Urothelium cell line (cell line): Measurements from ENCODE around the gene GRAMD4.

ENCODE experiments used
- DNase-seq: peaks from one replicate; pipeline ENCODE4 v3.0.0; 2011; ENCODE audit warnings: low spot score, mixed read lengths
- FAIRE-seq: peaks from 2 replicates; lab custom pipeline; 2011; peaks lifted over from hg19 to GRCh38; lab: Jason Lieb, UNC

Gene GRAMD4, protein sequence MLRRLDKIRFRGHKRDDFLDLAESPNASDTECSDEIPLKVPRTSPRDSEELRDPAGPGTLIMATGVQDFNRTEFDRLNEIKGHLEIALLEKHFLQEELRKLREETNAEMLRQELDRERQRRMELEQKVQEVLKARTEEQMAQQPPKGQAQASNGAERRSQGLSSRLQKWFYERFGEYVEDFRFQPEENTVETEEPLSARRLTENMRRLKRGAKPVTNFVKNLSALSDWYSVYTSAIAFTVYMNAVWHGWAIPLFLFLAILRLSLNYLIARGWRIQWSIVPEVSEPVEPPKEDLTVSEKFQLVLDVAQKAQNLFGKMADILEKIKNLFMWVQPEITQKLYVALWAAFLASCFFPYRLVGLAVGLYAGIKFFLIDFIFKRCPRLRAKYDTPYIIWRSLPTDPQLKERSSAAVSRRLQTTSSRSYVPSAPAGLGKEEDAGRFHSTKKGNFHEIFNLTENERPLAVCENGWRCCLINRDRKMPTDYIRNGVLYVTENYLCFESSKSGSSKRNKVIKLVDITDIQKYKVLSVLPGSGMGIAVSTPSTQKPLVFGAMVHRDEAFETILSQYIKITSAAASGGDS

DNA sequence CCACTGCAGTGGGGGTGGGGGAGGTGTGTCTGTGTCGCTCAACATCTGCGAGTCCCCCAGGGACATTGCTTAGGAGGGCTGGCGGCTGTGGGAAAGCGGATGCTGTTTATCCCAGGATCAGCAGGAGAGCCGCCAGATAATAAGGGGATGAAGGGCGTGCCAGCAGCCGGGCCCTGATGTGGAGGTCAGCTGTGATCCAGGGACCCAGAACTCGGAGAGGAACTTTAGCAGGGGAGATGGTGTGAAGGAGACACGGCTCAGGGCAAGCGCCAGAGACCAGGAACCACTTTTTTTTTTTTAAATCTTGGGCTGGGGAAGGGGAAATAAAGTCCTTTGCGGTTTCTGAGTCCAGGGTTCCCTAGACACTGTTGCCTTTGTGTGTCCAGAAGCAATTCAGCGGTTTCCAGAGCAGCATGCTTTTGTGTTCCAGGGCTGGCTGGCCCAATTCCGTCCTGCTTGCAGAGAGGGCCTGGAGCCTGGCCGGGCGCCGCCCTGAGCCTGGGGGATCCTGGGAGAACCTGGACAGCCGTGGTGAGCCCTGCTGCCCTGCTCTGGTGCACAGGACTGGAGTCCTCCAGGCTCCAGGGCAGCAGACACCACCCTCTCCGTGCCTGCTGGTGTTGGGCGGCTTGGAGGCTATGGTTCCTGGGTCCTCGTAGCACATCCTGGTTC is at the start of gene GRAMD4:
TSS of gene GRAMD4 (plus strand) at position 557 of the 672 bp plus-strand sequence. CDS start 6,414 bp downstream, outside the sequence.
- DNase-seq (no peak), FAIRE-seq (no peak)

DNA sequence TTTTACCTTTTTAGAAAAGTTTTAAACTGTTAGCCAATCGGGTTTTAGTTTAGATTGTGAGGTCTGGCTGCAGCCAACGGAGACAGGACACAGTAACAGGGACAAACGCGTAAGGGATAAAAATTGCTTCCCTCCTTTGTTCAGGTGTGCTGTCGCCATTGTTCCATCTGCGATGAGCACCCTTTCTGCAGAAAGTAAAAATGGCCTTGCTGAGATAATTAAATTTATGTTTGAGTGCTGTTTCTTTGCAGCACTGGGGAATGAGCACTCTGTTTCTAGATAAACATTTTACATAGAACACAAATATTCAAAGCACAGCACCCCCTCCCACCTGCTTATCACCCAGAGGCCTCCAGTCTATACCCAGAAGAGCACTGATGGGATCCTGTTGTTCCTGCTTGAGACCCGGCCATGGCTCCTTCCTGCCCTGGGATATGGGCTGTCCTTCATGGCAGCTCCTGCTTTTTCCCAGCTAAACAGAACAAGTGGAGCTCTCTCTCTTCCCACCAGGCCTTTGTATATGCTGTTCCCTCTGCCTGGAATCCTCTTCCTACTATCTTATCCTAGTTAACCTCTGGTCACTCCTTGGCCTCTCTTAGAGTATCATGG is 48.4 kb upstream of the GRAMD4 start:
- DNase-seq (no peak), FAIRE-seq (no peak)

DNA sequence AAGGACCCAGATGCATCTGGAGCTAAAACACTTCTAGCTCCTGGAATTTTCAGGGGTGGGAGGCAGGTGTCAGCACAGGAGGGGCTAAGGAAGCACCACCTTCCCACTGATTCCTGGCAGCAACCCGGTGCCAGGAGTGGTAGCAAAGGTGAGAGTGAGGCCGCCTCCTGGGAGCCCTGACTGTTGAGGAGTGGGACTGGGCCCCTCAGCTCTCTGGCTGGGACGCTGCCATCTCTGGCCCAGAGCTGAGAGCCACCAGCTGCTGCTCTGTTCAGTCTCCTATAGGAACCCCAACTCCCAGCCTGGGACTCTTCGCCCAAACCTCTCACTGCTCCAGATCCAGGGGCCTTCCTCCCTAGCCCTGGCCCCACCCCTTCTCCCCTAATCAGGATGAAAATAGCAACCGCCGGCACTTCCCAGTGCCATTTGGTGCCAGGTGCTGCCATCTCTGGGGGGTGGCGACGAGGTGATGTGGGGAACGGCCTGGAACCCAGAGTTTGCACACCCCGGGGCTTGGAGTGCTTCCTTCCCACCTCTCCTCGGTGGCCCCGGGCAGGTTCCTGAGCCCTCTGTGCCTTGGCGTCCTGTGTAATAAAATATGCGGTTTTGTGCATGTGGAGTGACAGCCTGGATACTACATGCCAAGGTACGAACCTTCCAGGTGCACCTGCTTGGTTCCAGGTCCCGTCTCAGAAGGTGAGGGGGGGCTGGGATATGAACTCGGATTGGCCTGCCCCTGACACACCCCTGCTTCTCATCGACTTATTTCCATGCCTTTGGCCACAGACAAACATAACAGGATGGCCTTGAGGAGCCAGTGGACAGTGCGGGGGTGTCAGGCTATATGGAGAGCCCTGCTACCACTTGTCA is 47.0 kb upstream of the GRAMD4 start:
- FAIRE-seq (no peak), DNase-seq (no peak)

DNA sequence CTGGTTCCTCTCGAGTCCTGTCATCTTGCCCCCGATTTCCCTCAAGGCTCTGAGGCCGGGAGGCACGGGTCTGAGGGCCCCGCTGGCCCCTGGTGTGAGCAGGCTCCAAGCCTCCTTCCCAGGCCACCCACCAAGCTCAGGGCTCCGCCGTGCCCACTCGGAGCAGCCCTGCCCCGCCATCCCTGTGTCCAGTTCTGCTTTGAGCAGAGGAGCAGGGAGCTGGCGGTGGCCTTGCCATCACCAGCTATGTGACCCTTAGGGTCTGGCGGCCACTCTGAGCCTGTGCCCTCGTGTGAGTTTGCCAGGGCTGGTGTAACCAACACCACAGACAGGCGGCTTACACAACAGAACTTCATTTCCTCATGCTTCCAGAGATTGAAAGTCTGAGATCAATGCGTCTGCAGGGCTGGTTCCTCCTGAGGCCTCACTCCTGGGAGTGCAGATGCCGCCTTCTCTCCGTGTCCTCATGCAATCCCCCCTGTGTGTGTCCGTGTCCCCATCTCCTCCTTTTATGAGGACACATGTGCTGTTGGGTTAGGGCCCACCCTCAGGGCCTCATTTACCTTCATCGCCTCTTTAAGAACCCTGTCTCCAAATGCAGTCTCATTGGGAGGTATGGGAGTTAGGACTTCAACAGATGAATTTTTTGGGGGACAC is 46.3 kb upstream of the GRAMD4 start:
- FAIRE-seq = no peak
- no peak for DNase-seq

DNA sequence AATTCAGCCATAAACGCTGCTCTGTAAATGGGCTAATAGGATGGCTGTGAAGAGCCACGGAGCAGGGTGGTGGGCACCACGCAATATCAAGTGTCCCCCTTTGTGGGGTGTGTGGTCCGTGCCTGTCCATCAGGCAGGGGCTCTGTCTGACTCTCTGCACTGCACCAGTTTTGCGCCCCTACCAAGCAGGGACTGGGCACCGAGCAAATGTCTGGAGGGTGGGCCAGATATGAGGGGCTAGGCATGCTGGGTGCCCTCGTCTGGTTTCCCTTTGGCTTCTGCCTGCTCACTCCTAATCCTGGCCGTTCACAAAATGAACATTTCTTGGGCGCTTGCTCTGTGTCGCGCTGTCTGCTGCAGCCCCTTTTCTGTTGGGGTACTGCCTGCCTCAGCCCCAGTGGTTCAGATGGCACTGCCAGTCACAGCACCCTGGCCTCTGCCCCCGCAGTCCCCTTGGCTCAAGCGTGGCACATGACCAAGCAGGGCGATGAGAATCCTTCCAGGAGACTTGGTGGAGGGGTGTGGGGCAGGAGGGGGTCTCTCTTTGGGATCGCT is 45.7 kb upstream of the GRAMD4 start:
- DNase-seq = no peak
- no peak for FAIRE-seq

DNA sequence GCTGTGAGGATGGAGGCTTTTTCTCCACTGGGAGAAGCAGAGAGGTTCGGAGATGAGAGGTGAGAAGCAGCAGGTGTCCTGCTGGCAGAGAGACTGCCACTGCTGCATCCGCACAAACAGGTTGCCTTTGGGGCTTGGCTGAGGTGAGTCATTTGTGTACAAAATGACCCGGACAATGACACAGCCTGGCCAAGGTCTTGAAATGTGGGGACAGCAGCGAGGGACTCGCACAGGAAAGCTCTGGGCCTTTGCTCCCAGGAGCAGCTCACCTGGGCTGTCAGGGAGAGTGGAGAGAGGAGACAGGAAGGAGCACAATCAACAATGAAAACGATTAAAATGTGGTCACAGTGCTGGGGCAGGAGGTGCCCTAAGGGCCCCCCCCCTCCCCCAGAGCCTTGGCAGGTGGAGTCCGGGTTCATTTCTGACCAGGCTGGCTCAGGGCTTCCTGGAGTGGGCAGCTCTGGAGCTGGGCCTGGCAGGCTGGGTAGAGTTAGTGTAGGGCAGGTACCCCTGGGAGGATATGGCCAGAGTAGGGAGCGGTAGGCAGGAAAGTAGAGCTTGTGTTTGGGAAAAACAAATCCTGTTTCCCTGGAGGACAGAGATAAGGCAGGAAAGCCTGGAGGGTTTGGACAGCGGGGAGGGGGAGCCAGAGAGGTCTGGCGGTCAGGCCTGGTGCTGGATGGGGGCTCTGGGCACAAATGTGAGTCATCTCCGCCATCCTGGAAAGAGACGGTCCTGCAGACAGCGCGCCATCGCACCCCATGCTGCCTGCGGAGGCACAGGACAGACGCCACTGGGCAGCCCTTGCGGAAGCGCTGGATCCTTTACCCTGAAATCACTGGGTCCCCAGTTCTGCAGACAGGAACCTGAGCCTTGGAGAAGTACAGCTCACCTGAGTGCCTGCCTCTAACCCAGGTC is 44.9 kb upstream of the GRAMD4 start:
- DNase-seq (no peak), FAIRE-seq (no peak)

DNA sequence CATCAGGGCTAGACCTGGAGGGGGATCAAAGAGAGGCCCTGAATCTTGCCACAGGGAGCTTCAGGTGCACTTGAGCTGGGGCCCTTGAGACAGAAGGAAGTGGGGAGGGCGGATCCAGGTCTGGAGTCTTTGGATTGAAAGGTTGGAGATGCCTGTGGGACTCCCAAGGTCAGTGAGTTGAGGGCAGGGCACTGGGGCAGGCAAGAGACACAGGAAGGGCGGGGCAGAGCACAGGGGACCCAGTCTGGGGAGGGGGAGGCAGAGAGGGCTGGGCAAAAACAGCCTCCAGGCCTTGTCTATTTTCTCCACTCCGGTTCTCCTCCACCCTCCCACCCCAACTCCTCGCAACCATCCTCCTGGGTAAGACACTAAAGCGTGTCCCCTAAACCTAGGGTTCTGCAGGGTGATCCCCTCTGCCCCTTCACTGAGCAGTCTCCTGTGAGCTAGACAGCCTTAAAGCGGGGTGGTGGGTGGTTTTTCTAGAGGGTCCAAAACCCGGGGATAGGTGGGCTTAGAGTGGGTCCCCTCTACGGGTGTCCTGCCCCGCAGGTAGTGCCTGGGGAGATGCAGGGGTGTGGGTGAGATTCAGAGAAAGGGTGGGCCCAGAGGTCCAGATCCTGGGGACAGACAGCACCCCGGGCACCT is 44.2 kb upstream of the GRAMD4 start:
- no peak for FAIRE-seq
- DNase-seq = no peak

DNA sequence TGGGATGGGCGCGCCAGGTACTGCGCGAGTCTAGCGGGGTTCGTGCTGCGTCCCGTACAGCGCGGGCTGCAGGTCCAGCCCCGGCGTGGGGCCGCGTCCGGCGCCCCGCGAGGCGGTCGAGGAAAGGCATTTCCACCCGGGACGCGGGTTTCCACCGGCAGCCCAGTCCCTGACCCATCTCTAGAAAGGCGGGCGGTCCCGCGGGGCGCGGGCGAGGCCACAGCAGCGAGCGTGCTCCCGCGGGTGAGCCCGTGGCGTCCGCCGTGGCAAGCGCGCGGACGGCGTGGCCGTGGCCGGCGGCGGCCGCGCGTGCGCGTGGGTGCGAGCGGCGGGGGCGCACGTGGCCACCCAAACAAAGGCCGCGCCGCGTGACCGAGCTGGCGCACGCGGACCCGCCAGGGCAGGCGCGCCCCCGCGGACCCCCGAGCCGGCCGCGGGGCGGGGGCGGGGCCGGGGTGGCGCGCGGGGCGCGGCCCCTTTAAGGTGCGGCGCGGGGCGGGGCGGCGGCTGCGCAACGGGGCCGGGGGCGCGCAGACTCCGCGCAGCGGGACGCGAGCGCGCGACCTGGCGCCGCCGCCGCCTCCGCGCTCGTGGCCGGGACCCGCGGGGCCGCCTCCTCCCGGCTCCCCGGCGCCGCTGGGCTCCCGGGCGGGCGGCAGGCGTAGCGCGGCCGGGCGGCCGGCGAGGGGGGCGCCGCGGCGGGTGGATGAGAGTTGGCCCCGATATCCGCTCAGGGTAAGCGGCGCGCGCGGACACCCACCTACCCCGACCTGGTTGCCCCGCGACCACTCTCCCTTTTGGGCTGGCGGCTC is 43.4 kb upstream of the GRAMD4 start:
- DNase-seq (peak; percentile 93), FAIRE-seq (peak; percentile 82)

DNA sequence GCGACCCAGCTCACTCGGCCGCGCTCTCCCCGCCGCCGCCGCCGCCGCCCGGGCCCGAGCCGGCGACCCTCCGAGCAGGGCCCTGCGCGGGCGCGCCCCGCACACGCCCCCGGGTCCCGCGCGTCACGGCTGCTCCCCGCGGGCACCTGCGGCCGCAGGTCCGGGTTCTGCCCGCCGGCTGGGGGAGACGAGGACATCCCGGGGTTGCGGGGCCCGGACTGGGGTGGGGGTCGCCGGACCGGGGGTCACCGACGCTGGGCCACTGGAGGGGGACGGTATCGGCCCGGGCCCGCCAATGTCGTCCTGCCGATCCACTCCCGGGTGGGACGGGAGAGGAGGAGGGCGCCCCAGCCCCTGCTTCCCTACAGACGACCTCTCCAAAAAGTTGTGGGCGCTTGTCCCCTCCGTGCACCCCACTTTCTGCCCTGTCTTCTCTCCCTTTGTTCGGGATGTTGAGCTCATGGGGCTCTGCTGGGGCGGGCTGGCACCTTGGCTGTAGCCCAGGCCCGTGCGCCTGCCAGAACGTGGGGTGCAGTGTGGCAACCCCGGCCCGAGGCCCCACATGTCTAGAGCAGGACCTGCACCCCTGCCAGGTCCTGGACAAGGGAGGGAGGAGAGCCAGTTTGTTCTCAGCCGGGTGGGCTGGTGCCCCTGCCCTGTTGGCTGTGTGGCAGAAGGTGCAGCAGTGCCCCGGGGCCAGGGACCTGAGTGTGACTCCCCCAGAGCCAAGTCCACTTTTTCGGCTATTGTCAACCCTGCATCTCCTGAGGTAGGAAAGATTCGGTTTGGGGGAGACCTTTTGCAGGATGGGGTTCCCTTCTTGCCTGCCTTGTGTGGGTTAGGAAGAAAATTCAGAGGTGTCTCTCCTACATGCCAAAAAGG is 42.6 kb upstream of the GRAMD4 start:
- no peak for DNase-seq
- no peak for FAIRE-seq

DNA sequence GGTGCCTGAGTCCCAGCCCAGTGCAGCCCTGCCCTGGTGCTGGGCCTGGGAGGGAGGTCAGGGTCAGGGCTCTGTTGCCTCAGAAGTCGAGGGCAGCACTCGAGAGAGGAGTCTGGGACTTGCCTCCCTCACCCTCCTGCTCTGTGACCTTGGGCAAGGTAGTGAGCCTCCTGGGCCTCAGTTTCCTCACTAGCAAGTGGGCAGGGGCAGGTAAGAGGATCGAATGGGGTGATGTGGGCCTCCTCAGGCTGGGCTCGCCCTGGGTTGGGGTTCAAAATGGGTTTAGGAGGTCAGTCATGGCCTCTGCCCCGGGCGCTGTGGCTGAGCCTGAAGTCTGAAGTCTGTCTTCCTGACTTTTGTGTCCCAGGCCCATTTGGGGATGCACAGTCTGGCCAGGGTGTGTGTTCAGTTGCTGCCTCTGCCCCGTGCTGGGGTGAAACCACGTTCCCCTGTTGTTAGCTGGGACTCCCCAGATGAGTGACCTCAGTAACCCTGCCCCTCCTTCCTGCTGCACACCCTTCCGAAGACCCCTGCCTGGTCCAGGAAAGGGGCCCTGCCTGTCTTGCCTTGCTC is 41.8 kb upstream of the GRAMD4 start:
- no peak for DNase-seq
- FAIRE-seq = no peak

DNA sequence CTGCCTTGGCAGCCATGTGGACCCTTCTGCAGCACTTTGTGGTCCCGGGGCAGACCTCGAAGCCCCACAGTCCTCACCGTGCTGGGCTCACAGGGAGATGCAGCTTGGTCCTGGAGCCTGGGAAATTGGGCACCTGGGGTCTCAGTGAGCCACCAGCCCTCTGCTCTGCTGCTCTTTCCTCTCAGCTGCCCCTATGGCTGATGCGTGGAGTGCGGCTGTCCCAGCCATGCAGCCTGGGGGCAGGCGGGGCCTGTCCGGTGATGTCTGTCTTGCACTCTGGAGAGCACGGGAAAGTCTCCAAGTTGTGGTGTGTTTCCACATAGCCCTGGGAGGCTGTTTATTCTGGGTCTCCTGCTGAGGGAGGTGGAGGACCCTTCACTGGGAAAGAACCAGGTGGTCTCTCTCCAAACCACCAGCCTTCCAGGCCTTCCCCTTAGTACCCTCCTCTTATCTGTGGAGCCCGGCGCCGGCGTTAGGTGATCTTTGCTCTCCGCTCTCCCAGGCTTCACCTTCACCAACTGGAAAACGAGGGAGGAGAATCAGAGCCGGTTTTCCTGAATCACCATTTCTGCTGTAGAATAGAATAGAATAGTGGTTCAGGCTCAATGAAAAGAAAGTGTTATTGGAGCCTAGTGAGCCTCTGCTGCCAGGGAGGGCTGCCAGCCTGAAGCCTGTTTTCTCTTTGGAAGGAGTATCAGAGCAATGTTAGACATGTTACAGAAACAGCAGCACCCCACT is 41.2 kb upstream of the GRAMD4 start:
- DNase-seq (no peak), FAIRE-seq (no peak)

DNA sequence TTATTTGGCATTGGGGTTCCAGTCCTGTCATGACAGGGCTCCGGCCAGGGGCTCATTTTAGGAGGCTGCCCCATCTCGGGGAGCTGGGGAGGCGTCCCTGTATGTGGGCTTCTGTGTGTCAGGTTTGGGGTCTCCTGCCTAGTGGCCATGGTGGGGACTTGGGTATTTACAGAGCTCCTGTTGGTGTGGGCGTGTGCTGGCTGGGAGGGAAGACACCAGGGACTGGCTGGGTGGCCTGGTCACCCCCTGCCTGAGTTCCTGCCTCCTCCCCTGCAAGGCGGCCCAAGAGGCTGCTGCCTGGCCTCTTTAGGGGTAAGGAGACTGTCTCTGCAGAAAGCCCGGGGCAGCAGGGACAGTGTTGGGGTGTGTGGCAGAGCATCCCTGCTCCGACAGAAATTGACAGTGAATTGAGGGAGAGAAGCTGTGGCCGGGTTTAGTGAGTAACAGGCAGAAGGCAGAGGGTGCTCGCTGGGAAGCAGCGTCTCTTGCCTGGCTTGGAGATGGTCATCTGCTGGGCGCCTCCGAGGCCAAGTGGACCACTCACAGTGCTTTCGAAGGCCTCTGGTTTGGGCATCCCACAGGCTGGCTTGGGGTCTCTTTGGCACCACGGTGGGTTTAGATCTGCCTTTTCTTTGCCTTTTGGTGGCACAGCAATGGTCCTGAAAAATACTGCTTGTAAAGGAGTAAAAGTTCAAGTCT is 40.3 kb upstream of the GRAMD4 start:
- DNase-seq (no peak), FAIRE-seq (no peak)

DNA sequence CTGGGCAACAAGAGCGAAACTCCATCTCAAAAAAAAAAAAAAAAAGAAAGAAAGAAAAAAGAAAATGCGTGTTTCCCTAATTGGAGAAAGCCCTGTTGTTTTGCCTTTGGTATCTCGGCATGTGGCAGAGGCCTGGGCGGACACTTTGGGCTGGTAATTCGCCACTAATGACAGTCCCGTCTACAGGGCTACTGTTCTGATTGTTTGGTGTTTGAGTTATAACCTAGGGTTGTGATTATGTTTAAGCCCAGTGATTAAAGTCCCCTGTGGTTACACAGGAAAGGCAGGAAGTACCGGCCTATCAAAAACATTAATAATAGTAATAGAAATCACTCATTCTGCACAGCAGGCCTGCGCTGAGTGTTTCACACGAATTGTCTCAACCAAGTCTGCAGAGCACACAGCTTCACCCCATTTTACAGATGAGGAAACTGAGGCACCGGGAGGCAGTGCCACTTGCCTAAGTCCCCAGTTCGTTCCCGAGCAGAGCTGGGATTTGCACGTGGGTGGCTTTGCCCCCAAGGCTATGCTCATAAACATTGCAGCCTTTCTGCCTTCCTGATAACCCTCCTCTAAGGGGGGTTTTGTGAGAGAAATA is 39.1 kb upstream of the GRAMD4 start:
- no peak for FAIRE-seq
- no peak for DNase-seq

DNA sequence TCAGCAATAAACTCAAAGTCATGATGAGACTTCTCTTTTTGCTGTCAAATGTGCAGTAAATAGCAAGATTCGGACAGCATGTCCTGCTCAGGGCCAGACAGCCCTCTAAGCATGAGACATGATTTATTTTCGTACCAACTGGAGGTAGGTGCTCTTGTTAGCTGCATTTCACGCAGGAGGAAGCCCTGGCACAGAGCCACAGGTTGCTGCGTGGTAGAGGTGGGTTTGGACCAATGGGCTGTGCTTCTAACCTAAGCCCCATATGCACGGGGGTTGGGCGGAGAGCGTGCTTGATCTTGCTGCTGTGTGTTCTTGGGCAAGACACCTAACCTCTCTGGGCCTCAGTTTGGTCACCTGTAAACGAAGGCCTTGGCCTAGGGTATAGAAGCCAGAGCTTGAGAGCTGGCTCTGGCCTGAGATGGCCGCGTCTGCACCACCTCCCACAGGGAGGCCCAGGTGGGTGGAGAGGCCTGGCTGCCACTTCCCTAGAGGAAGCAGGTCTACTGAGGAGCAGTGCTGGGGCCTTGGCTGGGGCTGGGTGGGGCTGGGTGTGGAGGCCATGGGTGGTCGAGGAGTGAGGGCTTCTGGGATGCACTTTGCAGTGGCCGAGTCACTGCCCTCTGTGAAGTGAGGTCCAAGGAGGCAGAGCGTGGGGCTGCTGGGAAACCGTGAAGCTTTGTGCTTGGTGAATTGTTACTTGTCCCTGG is 38.5 kb upstream of the GRAMD4 start:
- DNase-seq (no peak), FAIRE-seq (peak; percentile 65)
